WTC11 (cell line): Measurements from ENCODE around the gene STRA6.

Experiments used
- CREB1 ChIP-seq: sonication (generic); formaldehyde crosslinking; IDR thresholded peaks from 2 replicates; pipeline ENCODE4 v1.8.0; 2023; ENCODE audit warnings: mild to moderate bottlenecking, missing genetic modification reagents
- CTCF ChIP-seq: fragments of 200-600 bp; IDR thresholded peaks from 2 replicates; pipeline ENCODE4 v1.8.0; 2022; ENCODE audit warnings: antibody characterized with exemption
- ERG ChIP-seq: fragments of 250-450 bp; sonication (Bioruptor Pico); IDR thresholded peaks from 2 replicates; pipeline ENCODE4 v1.8.0; 2021; ENCODE audit warnings: mild to moderate bottlenecking
- FOXK1 ChIP-seq: sonication (generic); formaldehyde crosslinking; IDR thresholded peaks from 2 replicates; pipeline ENCODE4 v1.8.0; 2022; ENCODE audit warnings: mild to moderate bottlenecking, moderate library complexity, missing genetic modification reagents
- USF2 ChIP-seq: sonication (generic); formaldehyde crosslinking; IDR thresholded peaks from 2 replicates; pipeline ENCODE4 v1.8.1; 2023; ENCODE audit warnings: mild to moderate bottlenecking, missing genetic modification reagents, moderate library complexity

GRCh38 chr15:74137537-74137894 is 65.1 kb downstream of the STRA6 start:
- no peak for TF ChIP-seq CTCF
- no peak for TF ChIP-seq USF2 (CRISPR knock-in tag)
- TF ChIP-seq ERG (CRISPR knock-in tag), result no peak
- no peak for TF ChIP-seq CREB1
- no peak for TF ChIP-seq FOXK1 (CRISPR knock-in tag)
